ENCODE results near the gene YES1. TPM values are rescaled to one million over a fixed set of nuclear protein-coding genes. Genes with fewer than 3 reads are reported as not detected.

The YES1 gene
- total RNA-seq, 2 donors from 2014 or later, result 62.8 to 78.8 TPM

- no peaks in the 10 kb centered on the region for H3K9me3 ChIP-seq (ENCODE audit: control insufficient read depth, low read length)
- no peak overlapping the region for H3K9ac ChIP-seq (ENCODE audit: extremely low read depth, low read length, poor library complexity, severe bottlenecking)
- peaks cover 87% of the 10 kb centered on the region for H3K36me3 ChIP-seq (ENCODE audit: control insufficient read depth, insufficient read depth, low read length)
- peaks cover 73% of the 10 kb centered on the region for H3K36me3 Mint-ChIP-seq (ENCODE audit: low read depth)
- no peak overlapping the region for H3K27ac Mint-ChIP-seq
- no peak overlapping the region for H3K4me3 Mint-ChIP-seq
- TF ChIP-seq, protein P1, sequence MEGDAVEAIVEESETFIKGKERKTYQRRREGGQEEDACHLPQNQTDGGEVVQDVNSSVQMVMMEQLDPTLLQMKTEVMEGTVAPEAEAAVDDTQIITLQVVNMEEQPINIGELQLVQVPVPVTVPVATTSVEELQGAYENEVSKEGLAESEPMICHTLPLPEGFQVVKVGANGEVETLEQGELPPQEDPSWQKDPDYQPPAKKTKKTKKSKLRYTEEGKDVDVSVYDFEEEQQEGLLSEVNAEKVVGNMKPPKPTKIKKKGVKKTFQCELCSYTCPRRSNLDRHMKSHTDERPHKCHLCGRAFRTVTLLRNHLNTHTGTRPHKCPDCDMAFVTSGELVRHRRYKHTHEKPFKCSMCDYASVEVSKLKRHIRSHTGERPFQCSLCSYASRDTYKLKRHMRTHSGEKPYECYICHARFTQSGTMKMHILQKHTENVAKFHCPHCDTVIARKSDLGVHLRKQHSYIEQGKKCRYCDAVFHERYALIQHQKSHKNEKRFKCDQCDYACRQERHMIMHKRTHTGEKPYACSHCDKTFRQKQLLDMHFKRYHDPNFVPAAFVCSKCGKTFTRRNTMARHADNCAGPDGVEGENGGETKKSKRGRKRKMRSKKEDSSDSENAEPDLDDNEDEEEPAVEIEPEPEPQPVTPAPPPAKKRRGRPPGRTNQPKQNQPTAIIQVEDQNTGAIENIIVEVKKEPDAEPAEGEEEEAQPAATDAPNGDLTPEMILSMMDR (conservative IDR thresholded peaks at IDR 0.05), result no peak
- no peaks in the 10 kb centered on the region for H3K4me1 Mint-ChIP-seq
- no peak overlapping the region for H3K27ac ChIP-seq (ENCODE audit: low read depth, low read length)
- H3K27me3 Mint-ChIP-seq (ENCODE audit: insufficient read depth), result no peaks in the 10 kb centered on the region
- no peak for DNase-seq
- no peaks in the 10 kb centered on the region for H3K9me3 Mint-ChIP-seq
- H3K27me3 ChIP-seq (ENCODE audit: control insufficient read depth, insufficient read depth, low read length, poor library complexity, severe bottlenecking), result no peaks in the 10 kb centered on the region
- WGBS, 2 experiments (ENCODE audit: insufficient coverage in 1 of 2, insufficient read length in 1 of 2), result 94 to 95% methylated on average over 5 of the region's 5 CpGs
- no peak overlapping the region for H3K4me3 ChIP-seq (ENCODE audit: low read length)
- H3K4me1 ChIP-seq (ENCODE audit: control insufficient read depth, insufficient read depth, low read length), result no peaks in the 10 kb centered on the region
Observed at GRCh38 chr18:673769-674168, 138.3 kb downstream of the YES1 start.

DNA sequence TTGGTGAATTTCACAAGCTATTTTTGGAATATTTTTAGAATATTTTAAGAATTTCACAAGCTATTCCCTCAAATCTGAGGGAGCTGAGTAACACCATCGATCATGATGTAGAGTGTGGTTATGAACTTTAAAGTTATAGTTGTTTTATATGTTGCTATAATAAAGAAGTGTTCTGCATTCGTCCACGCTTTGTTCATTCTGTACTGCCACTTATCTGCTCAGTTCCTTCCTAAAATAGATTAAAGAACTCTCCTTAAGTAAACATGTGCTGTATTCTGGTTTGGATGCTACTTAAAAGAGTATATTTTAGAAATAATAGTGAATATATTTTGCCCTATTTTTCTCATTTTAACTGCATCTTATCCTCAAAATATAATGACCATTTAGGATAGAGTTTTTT, 138.7 kb downstream of the YES1 start:
- Mint-ChIP-seq H3K4me1 (no peaks in the 10 kb centered on the region), H3K27me3 (ENCODE audit: insufficient read depth) (no peaks in the 10 kb centered on the region), H3K36me3 (ENCODE audit: low read depth) (peaks cover 74% of the 10 kb centered on the region), H3K27ac (no peak overlapping the region), H3K9me3 (no peaks in the 10 kb centered on the region), H3K4me3 (no peak overlapping the region)
- H3K9me3 ChIP-seq (ENCODE audit: control insufficient read depth, low read length), result no peaks in the 10 kb centered on the region
- TF ChIP-seq, protein P1 (conservative IDR thresholded peaks at IDR 0.05), result no peak
- no peak for DNase-seq
- H3K27me3 ChIP-seq (ENCODE audit: control insufficient read depth, insufficient read depth, low read length, poor library complexity, severe bottlenecking), result no peaks in the 10 kb centered on the region
- H3K4me3 ChIP-seq (ENCODE audit: low read length), result no peak overlapping the region
- H3K36me3 ChIP-seq (ENCODE audit: control insufficient read depth, insufficient read depth, low read length), result peaks cover 87% of the 10 kb centered on the region
- H3K9ac ChIP-seq (ENCODE audit: extremely low read depth, low read length, poor library complexity, severe bottlenecking), result no peak overlapping the region
- 96 to 100% methylated on average over 1 to 3 of the region's 3 CpGs for WGBS, 2 experiments (ENCODE audit: insufficient coverage in 1 of 2, insufficient read length in 1 of 2)
- no peak overlapping the region for H3K27ac ChIP-seq (ENCODE audit: low read depth, low read length)
- H3K4me1 ChIP-seq (ENCODE audit: control insufficient read depth, insufficient read depth, low read length), result no peaks in the 10 kb centered on the region

Other genes with a start within 250 kb of the YES1 start
- not detected for gene CETN1, start 231.9 kb downstream of the YES1 start, total RNA-seq
- gene CLUL1, start 215.3 kb downstream of the YES1 start, total RNA-seq, result 1 to 10 TPM in 1 of 2 donors, under 1 TPM in 1; 0.70 to 2.1 TPM
- 10 to 100 TPM; 81.9 to 90.0 TPM for gene TYMS, start 154.6 kb downstream of the YES1 start, total RNA-seq
- gene ENOSF1, start 99.6 kb downstream of the YES1 start, total RNA-seq, result 10 to 100 TPM; 85.7 to 89.5 TPM
- not detected for gene ADCYAP1, start 92.6 kb upstream of the YES1 start, total RNA-seq

All from endodermal cell (in vitro differentiated cells).